Caco-2 (cell line): ENCODE measurements around the gene TSPAN9. TPM values are rescaled to one million over a fixed set of nuclear protein-coding genes. Genes with fewer than 3 reads are reported as not detected.

Experiments used
- BruUV-seq: library from RNA; stranded (reverse); fragments of 400-500 nt; replicated peaks from 2 replicates; lab custom pipeline; 2021; lab: Mats Ljungman, UMichigan
- CTCF ChIA-PET: fragments of 300-600 bp; sonication (Branson Sonifier 250); formaldehyde crosslinking; loops from one replicate; lab custom pipeline; 2022; ENCODE audit warnings: antibody characterized with exemption; lab: Charles Lee
- POLR2A ChIA-PET: fragments of 300-600 bp; sonication (Branson Sonifier 250); formaldehyde crosslinking; loops from one replicate; lab custom pipeline; 2022; ENCODE audit warnings: antibody characterized with exemption; lab: Charles Lee
- DNase-seq, 2 experiments: peaks; one replicate each; pipeline versions ENCODE4 v3.0.0 to v3.0.0-alpha.2; 2020 to 2022
- H3K27me3 ChIP-seq: replicated peaks from 2 replicates; pipeline ENCODE4 v1.6.0; 2011; ENCODE audit warnings: low read length; ENCODE audit not compliant: control insufficient read depth, insufficient read depth
- H3K36me3 ChIP-seq: 2 replicates; pipeline ENCODE4 v1.5.1; 2011; ENCODE audit warnings: low read length; ENCODE audit not compliant: control insufficient read depth, insufficient read depth
- H3K4me1 ChIP-seq: fragments of 250-450 bp; sonication (Bioruptor Pico); 2 replicates; pipeline ENCODE4 v1.5.1; 2020; ENCODE audit warnings: mild to moderate bottlenecking
- H3K4me3 ChIP-seq: 2 replicates; pipeline ENCODE4 v1.5.1; 2011; ENCODE audit warnings: low read depth, mild to moderate bottlenecking, control low read depth, low read length
- H3K9me3 ChIP-seq: fragments of 250-450 bp; sonication (Bioruptor Pico); 2 replicates; pipeline ENCODE4 v1.5.1; 2020; ENCODE audit warnings: mild to moderate bottlenecking, moderate library complexity
- H3K27ac Mint-ChIP-seq: one replicate; pipeline ENCODE4 v1.8.0; 2022; ENCODE audit warnings: mixed read lengths; ENCODE audit not compliant: unreplicated experiment
- H3K27me3 Mint-ChIP-seq: one replicate; pipeline ENCODE4 v1.8.0; 2022; ENCODE audit warnings: mixed read lengths; ENCODE audit not compliant: insufficient read depth, unreplicated experiment
- H3K36me3 Mint-ChIP-seq: one replicate; pipeline ENCODE4 v1.8.0; 2022; ENCODE audit warnings: mild to moderate bottlenecking, mixed read lengths; ENCODE audit not compliant: insufficient read depth, unreplicated experiment
- H3K4me1 Mint-ChIP-seq: one replicate; pipeline ENCODE4 v1.8.0; 2022; ENCODE audit warnings: low read depth, mixed read lengths; ENCODE audit not compliant: unreplicated experiment
- H3K4me3 Mint-ChIP-seq: one replicate; pipeline ENCODE4 v1.8.0; 2022; ENCODE audit warnings: mild to moderate bottlenecking, moderate library complexity, mixed read lengths; ENCODE audit not compliant: unreplicated experiment
- H3K9me3 Mint-ChIP-seq: one replicate; pipeline ENCODE4 v1.8.0; 2022; ENCODE audit warnings: mixed read lengths; ENCODE audit not compliant: unreplicated experiment
- CTCF ChIP-seq, 2 experiments: fragments of 200-600 bp in 1 of 2; IDR thresholded peaks; 1 replicate in 1 of 2; 2 replicates in 1 of 2; pipeline versions ENCODE4 v1.5.1 to v1.8.0; 2011 to 2022; ENCODE audit warnings: antibody characterized with exemption in 1 of 2, control low read depth in 1 of 2, inconsistent platforms in 1 of 2, low read depth in 1 of 2, low read length in 1 of 2, mild to moderate bottlenecking in 1 of 2, moderate library complexity in 1 of 2; ENCODE audit not compliant: insufficient read depth in 1 of 2, severe bottlenecking in 1 of 2, unreplicated experiment in 1 of 2
- intact Hi-C: fragments of 100-400 bp; cut with micrococcal nuclease; formaldehyde crosslinking; loops from one replicate; pipeline ENCODE4 v1.10.0; 2022; ENCODE audit not compliant: unreplicated experiment
- total RNA-seq: library from RNA; stranded (reverse); gene quantifications from 2 replicates; pipeline ENCODE4 v1.2.3, GENCODE V29; 2022

Gene TSPAN9
- total RNA-seq, 1 experiment from 2014 or later, result 49.1 TPM

DNA sequence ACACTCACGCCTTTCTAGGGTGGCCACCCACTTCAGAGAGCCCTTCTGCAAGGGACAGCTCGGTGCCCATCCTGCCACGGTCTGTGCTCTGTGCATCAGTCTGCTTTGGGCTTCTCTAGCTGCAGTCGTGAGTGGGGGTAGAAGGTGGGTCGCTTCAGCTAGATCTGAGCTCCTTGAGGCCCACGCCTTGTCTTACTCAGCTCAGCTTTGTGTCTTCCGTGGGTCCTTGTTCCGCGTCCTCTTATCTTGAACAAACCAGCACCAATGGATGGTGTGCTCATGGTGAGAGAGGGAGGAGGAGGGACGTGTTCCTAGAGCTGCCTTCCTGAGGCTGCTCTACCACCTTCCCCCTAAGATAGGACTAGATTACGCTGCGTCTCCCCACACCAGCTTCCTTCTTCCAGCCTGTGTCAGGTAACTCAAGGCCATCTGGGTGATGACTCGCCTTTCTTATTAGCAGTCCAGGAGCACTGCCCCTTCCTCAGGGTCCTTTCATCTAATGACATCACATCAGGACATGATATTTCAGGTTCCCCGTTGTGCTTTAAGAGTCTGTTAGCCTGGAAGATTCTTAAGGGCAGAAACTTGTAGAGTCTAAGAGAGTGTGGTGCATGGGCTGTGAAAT is 118.8 kb downstream of the TSPAN9 start:
- CTCF ChIA-PET, result interaction anchor here (0.6 to 2.5 kb wide), 4 partner anchors 12 to 456 kb away, joined by 3 to 13 read pairs (median 8); no protein-coding TSS in a partner anchor
- no peak for TF ChIP-seq CTCF (IDR thresholded peaks at IDR 0.05; ENCODE audit: insufficient read depth in 1 of 2, low read depth in 1 of 2, low read length in 1 of 2, severe bottlenecking in 1 of 2, unreplicated experiment in 1 of 2)
- H3K36me3 ChIP-seq, result no peaks in the 10 kb centered on the region
- Mint-ChIP-seq H3K27me3 (no peaks in the 10 kb centered on the region), H3K36me3 (peaks cover 8% of the 10 kb centered on the region), H3K27ac (no peak overlapping the region), H3K9me3 (no peaks in the 10 kb centered on the region), H3K4me3 (no peak overlapping the region), H3K4me1 (peaks cover 1% of the 10 kb centered on the region)
- 0 out of 2 replicates have a peak, but pooled peaks cover 4% of the 10 kb centered on the region for H3K4me1 ChIP-seq
- H3K27me3 ChIP-seq, result no peaks in the 10 kb centered on the region
- no peak for DNase-seq
- no TSS peak for BruUV-seq
- H3K9me3 ChIP-seq, result no peaks in the 10 kb centered on the region
- POLR2A ChIA-PET, result no interaction called here
- H3K4me3 ChIP-seq, result no peak overlapping the region
- intact Hi-C loops, result no loop called here

- DNase-seq, result no peak
- TF ChIP-seq CTCF (IDR thresholded peaks at IDR 0.05; ENCODE audit: insufficient read depth in 1 of 2, low read depth in 1 of 2, low read length in 1 of 2, severe bottlenecking in 1 of 2, unreplicated experiment in 1 of 2), result no peak
- Histone ChIP-seq H3K4me3 (no peak overlapping the region), H3K4me1 (0 out of 2 replicates have a peak, but pooled peaks cover 7% of the 10 kb centered on the region), H3K9me3 (no peaks in the 10 kb centered on the region), H3K36me3 (no peaks in the 10 kb centered on the region), H3K27me3 (no peaks in the 10 kb centered on the region)
- H3K36me3 Mint-ChIP-seq, result peaks cover 8% of the 10 kb centered on the region
- no TSS peak for BruUV-seq
- H3K27me3 Mint-ChIP-seq, result peaks cover 5% of the 10 kb centered on the region
- intact Hi-C loops, result no loop called here
- ChIA-PET CTCF (interaction anchor here (0.9 to 2.5 kb wide), 5 partner anchors 11 to 155 kb away, joined by 3 to 13 read pairs (median 4); no protein-coding TSS in a partner anchor), POLR2A (no interaction called here)
- no peak overlapping the region for H3K4me3 Mint-ChIP-seq
- H3K27ac Mint-ChIP-seq, result no peak overlapping the region
- H3K9me3 Mint-ChIP-seq, result no peaks in the 10 kb centered on the region
- peaks cover 6% of the 10 kb centered on the region for H3K4me1 Mint-ChIP-seq
These were observed 119.3 kb downstream of the TSPAN9 start for GRCh38 chr12:3196488-3196887.

DNA sequence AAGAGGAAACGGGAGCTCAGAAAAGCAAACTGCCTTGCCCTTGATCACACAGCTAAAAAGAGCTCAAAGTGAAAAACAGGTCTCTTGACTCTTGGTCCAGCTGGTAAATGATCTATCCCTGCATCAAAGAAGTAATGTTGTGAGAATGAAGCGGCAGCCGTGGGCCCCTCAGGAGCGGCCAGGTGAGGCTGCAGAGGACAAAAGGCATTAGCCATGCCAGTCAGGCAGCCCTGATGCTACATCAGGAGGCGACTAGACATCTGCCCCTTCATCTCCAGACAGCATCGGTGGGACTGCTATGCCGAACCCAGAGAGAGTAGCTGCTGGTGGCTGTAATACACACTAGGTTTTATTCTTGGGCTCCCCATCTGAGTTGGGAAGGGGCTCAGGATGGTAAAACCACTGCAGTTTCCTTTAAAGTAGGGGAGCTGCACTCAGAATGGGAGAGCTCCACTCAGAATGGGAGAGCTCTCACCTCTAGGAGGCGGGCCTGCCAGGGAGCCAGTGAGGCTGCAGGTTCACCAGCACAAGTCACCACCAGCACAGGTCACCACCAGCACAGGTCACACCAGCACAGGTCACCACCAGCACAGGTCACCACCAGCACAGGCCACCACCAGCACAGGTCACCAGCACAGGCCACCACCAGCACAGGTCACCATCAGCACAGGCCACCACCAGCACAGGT is 120.1 kb downstream of the TSPAN9 start:
- no peak for TF ChIP-seq CTCF (IDR thresholded peaks at IDR 0.05; ENCODE audit: insufficient read depth in 1 of 2, low read depth in 1 of 2, low read length in 1 of 2, severe bottlenecking in 1 of 2, unreplicated experiment in 1 of 2)
- H3K4me1 ChIP-seq, result 0 out of 2 replicates have a peak, but pooled peaks cover 7% of the 10 kb centered on the region
- no peaks in the 10 kb centered on the region for H3K36me3 ChIP-seq
- no TSS peak for BruUV-seq
- ChIA-PET CTCF (interaction anchor here (0.9 to 2.5 kb wide), 5 partner anchors 10 to 156 kb away, joined by 3 to 13 read pairs (median 4); no protein-coding TSS in a partner anchor), POLR2A (no interaction called here)
- Mint-ChIP-seq H3K9me3 (no peaks in the 10 kb centered on the region), H3K27ac (no peak overlapping the region), H3K27me3 (peaks cover 5% of the 10 kb centered on the region), H3K4me3 (no peak overlapping the region), H3K4me1 (peaks cover 8% of the 10 kb centered on the region), H3K36me3 (peaks cover 8% of the 10 kb centered on the region)
- no peaks in the 10 kb centered on the region for H3K27me3 ChIP-seq
- H3K4me3 ChIP-seq, result no peak overlapping the region
- no peaks in the 10 kb centered on the region for H3K9me3 ChIP-seq
- intact Hi-C loops, result no loop called here
- DNase-seq, result no peak
